ENCODE measurements around the gene CD52.

CD52 gene

DNA sequence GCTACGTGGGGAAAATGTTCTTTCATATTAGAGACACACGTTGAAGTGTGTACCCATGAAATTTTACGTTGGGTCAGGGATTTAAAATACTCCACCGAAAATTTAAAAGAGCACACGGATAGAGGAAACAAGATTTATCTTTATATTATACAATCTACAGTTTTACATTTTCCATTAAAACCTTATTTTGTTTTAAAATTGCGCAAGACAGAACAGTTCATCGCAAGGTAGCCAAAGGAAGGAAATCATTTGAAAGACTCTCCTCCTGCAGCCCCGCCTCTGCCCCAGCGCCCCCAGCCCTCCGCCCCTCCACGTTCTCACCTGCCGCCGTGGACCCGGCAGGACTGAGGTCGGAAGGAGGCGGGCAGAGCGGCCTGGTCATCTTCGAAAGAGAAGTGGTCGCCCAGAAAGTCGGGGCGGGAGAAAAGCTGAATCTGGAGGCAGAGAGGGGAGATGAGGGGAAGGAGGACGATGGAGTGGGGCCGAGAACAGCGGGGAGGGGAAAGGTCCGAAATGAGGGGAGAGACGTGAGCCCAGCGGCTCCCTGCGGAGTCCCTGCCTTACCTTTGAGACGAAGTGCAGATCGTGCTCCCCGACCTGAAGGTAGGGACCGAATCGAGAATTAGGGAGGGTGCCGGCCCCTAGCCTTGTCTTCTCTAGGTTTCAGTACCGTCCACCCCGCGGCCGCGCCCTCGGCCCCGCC, 18.2 kb downstream of the CD52 start:
- DNase-seq, result no peak

DNA sequence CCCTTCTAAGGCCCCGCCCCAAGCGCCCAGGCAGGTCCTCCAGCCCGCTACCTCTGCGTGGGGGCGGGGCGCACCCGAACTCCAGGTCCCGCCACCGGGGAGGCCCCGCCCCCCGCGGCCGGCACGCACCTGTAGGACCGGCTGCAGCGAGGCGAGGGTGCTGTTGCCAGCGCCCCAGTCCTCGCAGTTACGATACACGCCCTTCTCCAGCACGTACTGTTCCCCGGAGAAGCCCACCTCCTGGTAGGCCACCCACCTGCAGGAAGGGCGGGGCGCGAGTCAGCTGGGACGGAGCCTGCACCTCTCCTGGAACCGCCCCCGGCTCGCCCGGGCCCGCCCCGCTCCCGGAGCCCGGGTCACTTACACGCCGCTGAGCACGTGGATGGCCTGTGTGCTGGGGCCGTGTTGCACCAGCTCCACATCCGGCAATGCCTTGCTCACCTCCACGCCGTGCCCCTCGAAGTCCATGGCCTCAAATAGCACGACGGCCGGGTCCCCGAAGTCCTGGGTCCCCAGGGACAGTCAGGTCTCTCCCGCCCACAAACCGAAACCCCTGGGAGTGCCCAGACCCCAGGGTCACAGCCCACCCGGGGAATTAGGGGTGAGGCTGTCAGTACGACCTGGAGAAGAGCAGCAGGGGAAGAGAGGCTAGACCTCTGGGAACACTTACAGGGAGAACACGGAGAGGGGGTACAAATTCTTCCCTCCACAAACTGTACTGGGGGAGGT, 18.9 kb downstream of the CD52 start:
- DNase-seq, result no peak

DNA sequence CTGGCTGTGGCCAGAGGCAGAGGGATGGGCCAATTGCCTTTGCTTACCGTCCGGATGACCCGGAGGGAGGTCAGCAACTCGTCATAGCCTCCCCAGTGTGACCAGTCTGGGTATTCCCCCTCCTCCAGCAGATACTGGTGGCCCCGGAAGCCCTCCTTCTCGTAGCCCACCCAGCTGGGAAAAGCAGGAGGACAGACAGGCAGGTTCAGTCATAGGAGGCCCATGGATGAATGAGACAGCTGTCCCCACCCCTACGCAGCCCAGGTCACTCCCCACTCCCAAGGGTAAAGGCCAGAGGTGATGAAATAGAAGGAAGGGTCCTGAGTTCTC, 19.4 kb downstream of the CD52 start:
- no peak for DNase-seq

DNA sequence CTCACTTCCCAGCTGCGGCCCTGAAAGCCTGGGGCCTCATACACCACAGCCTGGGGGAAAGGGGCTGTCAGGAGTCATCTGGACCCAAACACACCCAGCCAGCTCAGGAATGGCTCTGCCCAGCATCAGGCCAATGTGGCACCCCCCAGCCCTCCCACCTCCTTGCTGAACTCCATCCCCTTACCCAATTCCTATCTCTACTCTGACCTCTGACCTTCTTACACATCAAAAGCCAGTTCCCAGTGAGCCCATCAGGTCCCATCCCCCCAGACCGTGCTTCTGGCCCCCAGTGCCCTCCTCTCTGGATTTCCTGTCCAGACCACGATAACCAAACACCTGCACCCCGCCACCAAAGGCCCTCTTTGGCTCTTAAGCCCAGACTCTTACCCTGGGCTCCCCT, 19.9 kb downstream of the CD52 start:
- DNase-seq, result no peak

DNA sequence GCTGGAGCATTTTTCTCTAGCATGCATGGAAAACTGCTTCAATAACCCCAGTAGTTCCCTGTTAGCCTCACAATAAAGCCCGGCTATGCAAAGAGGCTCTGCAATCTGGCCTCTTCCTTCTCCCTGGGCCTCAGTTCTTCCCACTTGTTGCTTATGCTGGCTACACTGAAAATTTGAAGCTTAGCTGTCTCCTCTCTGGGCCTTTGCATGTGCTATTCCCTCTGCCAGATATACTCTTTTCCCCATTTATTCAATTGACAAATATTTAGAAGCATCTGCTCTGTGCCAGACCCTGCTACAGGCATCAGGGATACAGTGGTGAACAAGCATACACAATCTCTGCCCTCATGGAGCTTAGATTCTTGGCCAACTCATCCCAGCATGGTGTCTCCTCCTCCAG, 20.9 kb downstream of the CD52 start:
- DNase-seq, result no peak

DNA sequence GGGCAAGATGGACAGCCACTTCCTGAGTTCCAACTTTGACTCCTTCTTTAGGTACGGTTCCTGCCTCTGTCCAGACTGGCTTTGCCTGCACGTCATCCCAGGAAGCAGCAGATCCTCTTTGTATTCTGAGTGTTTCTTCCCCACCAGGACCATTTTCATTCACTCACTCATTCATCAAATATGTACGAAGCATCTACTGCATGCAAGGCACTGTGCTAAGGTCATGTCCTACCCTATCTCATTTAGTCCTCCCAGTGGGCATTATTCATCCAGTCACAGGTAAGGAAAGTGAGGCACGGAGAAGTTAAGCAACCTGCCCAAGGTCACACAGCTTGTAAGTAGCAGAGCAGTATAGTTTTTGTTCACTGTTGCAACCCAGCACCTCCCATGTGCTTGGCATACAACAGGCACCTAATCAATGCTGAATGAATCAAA, 22.3 kb downstream of the CD52 start:
- no peak for DNase-seq

DNA sequence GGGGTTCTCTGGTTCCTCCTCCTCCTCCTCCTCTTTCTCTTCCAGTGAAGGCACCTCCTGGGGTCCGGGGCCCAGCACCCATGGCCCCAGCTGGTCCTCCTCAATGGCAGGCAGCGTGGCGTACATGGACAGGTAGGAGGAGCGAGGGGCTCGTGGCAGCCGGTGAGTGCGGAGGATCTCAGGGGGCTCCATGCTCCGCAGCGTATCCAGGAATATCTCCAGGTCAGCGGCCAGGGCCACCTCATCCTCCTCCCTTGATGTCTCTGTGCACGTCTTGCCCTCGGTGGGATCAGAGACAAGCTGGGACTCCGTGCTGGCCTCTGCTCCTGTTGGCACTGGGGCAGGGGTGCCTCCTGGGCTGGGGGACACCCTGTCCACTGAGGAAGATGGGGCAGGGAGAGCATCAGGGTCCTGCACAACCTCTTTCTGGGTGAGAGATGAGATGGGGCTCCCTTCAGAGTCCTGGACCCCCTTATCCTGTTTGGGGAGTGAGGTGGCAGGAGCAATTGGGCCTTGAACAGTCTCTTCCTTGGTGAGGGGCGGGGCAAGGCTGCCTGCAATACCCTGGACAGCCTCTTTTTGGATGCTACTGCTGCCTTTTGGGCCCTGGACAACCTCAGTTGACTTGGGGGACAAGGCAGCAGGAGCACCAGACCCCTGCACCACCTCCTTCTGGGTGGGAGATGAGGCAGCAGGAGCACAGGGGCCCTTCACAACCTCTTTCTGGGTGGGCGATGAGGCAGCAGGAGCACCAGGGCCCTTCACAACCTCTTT, 26.6 kb downstream of the CD52 start:
- no peak for DNase-seq

DNA sequence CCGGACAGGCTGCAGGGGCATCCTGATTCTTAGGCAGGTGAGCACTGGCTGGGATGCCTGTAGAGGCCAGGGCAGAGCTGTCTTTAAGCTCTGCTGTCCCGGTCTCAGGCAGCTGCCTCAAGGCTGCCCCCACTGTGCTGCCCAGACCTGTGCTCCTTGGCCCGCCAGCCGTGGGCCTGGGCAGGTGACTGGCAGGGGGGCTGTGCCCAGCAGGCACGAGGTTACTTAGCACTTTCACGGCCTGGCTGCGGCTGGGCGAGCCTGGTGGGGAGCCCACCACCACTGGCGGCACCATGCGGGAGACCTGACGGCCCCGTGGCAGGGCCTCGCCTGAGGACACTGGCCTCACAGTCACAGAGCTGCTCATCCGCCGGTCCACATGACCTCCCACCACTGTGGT, 28.0 kb downstream of the CD52 start:
- no peak for DNase-seq

DNA sequence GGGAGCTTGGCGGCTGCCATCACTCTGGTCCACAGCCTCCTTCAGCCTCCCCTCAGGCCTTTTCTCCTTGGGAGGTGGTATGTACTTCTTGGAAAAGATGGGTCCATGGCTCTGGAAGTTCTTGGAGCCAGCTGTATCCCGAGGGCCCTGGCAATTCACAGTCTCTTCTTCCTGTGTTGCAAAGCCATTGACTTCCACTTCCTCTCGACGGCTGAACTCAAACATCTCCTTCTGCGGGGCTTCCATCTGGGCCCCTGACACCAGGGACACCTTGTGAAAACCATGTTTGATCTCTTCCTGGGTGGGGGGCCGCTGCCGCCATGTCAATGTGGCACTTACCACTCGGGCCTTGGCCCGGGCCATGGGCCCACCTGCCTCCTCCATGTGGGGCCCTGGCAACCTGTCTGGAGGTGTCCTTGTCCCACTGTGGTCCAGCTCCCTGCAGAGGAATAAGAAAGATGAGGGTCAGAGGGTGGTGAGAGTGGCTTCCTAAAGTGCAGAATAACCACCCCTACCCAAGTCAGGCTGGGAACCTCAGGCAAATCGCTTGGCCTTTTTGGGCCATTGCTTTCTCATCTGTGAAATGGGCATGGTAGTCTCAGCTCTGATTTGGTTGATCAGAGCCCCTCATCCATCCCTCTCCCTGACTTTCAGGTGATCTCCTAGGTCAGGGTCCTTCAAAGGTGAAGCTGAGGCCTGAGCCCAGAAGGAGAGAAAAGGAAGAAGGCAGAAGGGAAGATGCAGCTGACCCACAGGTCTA, 28.7 kb downstream of the CD52 start:
- DNase-seq, result no peak

DNA sequence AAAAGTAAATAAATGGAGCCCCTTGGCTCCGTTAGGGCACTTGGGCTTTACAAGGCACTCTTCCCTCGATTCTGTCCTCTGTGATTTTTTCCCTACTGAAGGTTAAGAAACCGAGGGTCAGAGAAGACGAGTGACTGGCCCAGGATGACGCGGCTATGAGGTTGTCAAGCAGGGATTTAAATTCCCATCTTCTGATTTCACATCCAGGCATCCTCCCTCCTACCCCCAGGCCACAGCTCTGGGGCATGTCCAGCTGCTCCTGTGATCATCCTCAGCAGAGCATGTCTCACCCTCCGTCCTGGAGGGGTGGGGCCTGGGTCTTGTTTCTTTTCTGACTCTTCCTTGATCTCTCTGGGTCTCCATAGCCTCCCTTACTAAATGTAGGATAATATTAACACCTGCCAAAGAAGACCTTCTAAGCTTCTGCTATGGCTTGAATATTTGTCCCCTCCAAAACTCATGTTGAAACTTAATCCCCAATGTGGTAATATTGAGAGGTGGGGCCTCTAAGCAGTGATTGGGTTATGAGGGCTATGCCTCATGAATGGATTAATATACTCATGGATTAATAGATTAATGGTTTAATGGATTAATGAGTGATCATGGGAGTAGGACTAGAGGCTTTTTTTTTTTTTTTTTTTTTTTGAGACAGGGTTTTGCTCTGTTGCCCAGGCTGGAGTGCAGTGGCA, 31.6 kb downstream of the CD52 start:
- no peak for DNase-seq

DNA sequence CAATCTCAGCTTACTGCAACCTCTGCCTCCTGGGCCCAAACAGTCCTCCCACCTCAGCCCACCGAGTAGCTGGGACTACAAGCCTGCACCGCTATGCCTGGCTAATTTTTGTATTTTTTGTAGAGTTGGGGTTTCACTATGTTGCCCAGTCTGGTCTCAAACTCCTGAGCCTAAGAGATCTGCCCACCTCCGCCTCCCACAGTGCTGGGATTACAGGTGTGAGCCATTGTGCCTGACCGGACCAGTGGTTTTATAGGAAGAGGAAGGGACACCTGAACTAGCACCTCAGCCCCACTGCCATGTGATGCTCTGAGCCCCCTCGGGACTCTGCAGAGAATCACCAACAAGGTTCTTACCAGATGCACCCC, 32.1 kb downstream of the CD52 start:
- DNase-seq, result no peak

DNA sequence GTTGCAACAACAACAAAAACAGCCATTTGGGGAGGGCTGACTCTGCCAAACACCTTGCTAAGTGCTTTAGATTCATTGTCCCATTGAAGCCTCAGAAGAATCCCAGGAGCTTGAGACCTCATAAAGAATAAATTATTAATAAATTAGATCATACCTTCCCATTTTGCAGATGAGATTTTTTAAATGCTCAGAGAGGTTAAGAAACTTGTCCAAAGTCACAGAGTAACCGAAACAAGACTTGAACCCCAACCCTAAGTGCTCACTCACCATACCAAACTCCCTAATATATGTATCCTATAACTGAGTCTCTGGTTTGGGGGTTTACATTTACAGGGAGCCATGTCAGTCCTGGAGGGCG, 32.6 kb downstream of the CD52 start:
- DNase-seq, result no peak

DNA sequence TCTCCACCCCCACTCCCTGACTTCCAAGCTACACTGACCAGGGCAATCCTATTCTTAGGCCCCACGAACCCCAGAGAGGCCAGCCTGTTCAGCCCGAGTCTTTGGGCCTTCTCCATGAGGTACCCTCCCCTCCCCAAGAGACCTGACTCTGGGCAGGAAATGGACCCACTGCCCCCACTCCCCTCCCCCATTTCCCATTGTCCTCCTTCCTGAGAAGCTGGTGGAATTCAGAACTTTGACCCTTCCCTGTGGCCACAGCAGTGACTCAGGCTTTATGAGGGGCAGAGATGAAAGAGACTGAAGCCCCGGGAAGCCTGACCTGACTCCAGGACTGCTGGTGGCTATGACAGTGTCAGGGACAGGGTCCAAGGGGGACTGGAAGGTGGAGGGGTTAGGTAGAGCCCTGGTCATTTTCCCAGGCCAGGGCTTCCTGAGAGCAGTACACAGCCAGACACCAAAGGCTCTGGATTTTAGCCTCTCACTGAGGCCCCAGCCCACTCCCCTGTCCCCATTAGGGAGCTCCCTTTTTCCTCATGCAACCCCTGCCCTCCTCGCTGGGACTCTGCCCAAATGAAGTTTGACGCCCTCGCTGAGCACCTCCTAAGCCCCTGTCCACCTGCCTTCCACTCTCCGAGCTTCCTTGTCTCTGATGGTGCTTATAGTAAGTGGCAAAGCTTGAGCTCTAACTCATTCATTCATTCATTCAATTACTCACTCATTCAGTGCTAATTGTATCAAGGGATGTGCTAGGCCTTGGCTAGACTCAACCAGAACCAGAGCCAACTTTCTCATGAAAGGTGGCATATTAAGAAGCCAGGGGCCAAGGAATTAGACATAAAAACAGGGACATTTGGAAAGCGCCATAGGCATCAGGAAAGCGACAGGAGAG, 33.2 kb downstream of the CD52 start:
- no peak for DNase-seq

DNA sequence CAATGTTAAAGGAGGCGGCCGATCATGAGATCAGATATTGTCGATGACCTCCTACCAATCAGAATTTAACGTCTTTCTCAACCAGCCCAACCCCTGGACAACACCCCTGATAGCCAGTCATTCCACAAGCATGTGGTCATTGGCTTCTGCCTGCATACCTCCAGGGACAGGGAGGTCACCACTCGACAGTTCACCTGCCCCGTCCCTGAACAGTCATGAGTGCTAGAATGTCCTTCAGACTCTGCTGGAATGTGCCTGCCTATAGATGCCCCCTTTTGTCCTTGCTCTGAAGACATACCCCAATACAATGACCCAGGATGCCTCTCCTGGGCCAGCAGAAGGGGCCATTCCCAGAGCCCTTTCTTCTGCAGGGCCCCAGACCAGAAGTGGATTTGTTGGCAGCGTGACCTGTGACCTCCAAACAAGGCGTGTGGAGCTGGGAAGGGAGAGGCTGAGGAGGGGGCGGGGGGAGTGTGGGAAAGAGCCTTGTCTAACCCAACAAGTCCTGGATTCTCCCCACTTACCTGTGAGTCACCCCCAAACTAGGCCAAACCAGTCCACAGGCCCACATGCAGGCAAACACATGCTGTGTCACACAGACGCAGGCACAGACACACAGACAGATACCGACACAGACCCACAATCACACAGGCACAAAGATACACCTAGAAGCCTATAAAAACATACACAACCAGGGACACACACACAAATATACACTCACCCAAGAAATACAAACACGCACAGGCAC, 34.0 kb downstream of the CD52 start:
- DNase-seq, result no peak

DNA sequence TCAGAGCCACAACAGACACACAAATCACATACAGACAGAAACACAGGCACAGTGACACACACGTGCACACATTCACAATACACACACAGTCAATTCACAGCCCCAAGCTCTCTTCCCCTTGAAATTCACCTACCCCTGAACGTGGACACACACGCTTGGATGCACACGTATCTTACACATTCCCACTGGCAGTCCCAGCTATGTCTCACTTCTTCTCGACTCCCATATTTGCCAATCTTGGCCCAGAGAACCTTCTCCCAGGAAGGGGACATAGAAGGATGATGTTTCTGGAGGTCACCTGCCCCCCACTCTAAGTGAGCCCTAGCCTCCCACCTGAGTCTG, 34.6 kb downstream of the CD52 start:
- no peak for DNase-seq

DNA sequence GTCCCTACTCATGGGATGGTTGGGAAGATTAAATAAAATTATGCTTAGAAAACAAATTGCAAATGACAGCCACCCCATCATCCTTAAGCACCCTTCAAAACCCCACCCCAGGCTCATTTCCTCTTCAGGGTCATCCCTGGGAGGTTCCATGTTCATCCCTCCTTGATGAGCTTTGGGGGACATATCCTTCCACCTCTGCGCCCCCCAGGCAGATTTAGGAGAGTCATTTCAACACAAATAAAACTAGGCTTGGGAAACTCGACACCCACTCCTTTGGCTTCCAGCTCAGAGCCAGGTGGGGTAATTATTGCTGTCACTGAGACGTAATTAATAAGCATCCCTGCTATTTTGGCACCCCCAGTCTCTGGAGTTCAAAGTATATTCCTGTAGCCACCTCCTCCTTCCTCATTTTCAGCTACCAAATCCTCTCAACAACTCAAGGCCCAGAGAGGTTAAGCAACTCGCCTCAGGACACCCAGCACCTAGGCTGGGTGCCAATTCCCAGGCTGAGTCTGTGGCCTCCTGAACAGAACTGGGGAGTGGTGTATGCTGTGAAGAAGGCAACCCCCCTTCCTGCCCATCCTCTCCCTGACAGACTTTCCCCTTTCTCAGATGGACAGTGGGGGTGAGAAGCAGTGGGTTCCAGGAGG, 35.6 kb downstream of the CD52 start:
- no peak for DNase-seq

DNA sequence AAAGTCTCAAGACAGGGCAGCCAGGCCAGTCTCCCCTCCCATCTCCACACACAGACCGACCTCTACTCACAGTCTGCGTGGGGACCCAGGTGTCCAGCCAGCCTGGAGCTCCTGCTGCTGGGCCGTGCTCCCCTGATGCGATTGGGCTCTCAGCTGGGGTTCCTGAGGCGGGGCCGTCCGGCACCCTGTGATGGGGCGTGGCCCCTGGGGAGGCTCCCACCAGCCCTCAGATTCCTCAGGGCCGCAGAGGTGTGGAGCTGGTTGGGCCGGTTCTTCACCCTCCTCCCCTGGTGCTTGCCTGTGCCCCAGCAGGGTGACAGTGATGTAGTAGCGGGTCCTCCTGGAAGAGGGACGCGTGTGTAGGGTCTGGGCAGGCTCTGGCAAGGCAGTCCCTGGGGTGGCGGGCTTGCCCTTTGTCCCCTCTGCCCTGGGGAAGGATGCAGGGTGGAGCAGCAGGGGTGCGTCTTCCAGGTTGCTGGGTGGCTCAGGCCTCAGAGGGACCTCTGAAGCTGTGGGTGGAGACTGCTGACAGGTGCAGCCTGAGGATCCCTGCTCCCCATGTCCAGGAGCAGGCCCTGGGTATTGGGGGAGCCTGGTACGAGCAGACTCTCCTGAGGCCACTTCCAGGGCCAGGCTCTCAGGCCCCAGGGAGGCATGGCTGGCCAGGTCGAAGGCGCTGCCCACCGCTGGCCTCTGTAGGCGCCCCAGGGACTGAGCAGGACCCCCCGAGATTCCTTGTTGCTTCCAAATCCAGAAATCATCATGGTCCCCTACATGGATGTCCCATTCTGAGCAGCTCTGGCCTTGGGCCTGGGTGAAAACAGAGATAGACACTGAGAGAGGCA, 36.4 kb downstream of the CD52 start, which contains the start of gene CRYBG2:
CRYBG2 (minus strand) TSS at position 155 of the 845 bp plus-strand sequence. CDS start 7,473 bp downstream, outside the sequence.
- no peak for DNase-seq

DNA sequence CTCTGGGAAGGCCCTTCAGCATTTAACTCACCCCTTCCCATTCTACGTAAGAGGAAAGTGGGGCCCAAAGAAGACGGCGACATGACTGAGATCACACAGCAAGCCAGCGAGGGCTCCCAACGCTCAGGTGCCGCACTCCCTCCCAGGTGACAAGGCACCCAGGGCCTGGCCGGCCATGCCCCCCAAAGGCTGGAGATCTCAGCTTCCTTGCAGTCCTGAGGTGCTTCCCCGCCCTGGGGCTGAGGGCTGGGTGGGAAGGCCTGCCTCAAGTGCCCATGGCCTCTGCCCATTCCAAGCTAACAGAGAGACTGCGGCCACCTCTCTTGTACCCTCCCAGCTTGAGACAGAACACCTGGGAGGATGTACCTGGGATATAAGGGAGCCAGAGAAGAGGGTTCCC, 37.2 kb downstream of the CD52 start:
- DNase-seq, result no peak

DNA sequence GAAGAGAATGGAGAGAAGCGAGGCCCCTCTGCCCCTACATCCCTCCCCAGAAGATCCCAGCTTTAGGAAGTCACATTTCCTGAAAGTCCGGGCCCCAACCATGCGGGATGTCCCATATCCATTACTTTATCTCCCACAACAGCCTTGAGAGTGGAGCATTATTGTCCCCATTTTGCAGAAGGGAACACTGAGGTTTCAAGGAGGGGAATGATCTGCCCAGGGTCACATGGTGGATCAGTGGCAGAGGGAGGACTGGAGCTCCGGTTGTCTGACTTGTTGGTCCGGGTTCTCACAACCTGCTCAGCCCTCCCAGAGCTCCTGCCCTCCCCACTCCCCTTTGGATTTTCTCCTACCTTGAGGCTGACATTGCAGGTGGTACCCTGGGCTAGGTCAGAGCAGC, 38.3 kb downstream of the CD52 start:
- no peak for DNase-seq
